A673 (cell line): ENCODE data around the gene HOMER3.

Experiments used
- EZH2 ChIP-seq: fragments of 200-600 bp; sonication (generic); IDR thresholded peaks from 2 replicates; pipeline ENCODE4 v1.6.1; 2017; ENCODE audit warnings: borderline replicate concordance, low read depth, mild to moderate bottlenecking, mixed read lengths, antibody characterized with exemption, low read length; ENCODE audit not compliant: poor library complexity, severe bottlenecking
- TF ChIP-seq, protein P1 (sequence below): fragments of 300-800, 200-600 bp; sonication (generic); conservative IDR thresholded peaks from 2 replicates; pipeline ENCODE4 v1.5.1; 2017; ENCODE audit warnings: low read depth, mild to moderate bottlenecking, antibody characterized with exemption, low read length, moderate library complexity, mixed read lengths

DNA sequence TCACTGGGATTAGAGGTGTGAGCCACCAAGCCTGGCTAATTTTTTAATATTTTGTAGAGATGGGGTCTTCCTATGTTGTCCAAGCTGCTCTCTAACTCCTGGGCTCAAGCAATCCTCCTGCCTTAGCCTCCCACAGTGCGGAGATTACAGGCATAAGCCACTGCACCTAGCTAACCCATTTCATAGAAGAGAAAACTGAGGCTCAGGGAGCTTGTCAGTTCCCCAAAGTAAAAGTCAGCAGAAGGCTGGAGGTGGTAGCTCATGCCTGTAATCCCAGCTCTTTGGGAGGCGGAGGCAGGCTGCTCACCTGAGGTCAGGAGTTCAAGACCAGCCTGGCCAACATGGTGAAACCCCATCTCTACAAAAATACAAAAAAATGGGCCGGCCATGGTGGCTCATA lies 8.8 kb upstream of the HOMER3 start:
- TF ChIP-seq, protein P1, sequence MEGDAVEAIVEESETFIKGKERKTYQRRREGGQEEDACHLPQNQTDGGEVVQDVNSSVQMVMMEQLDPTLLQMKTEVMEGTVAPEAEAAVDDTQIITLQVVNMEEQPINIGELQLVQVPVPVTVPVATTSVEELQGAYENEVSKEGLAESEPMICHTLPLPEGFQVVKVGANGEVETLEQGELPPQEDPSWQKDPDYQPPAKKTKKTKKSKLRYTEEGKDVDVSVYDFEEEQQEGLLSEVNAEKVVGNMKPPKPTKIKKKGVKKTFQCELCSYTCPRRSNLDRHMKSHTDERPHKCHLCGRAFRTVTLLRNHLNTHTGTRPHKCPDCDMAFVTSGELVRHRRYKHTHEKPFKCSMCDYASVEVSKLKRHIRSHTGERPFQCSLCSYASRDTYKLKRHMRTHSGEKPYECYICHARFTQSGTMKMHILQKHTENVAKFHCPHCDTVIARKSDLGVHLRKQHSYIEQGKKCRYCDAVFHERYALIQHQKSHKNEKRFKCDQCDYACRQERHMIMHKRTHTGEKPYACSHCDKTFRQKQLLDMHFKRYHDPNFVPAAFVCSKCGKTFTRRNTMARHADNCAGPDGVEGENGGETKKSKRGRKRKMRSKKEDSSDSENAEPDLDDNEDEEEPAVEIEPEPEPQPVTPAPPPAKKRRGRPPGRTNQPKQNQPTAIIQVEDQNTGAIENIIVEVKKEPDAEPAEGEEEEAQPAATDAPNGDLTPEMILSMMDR = no peak
- no peak for TF ChIP-seq EZH2
